ENCODE data around the gene LPAR1. TPM values are rescaled to one million over a fixed set of nuclear protein-coding genes. Genes with fewer than 3 reads are reported as not detected.

LPAR1 gene
- total and polyA plus RNA-seq, 10 of the 15 experiments (the other 5 are each of a cell fraction or from before 2014, with no cell fraction given), result 3.3 to 12.9 (median 8.4) TPM

DNA sequence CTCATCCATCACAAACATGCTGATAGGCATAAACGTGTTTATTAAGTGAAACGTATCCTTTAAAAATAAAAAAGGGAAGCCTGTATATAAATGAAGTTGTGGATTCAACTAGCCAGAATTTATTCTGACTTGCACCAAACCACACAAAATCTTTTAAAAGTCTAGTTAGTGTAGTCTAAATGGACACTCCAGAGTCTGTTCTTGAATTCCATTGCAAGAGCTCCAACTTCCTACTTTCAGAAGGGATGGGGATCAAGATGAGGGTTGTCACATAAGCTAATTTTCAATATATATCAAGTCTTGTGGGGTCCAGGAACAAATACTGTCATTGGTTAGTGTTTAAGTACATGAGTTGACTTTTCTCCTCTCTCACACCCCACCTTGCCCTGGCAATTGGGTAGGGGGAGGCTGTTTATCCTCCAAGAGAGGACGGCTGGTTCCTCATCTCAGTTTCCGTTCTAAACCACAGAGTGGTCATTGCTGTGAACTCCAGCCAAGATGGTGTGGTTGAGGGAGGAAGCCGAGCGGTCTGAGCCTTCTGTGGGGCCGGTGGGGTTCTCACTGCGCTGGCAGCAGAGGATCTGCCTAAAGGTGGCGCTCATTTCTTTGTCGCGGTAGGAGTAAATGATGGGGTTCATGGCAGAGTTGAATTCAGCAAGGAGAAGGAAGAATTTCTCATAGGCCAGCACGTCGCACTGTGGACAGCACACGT is 163.2 kb downstream of the LPAR1 start (continued):
- TF ChIP-seq, protein P1, sequence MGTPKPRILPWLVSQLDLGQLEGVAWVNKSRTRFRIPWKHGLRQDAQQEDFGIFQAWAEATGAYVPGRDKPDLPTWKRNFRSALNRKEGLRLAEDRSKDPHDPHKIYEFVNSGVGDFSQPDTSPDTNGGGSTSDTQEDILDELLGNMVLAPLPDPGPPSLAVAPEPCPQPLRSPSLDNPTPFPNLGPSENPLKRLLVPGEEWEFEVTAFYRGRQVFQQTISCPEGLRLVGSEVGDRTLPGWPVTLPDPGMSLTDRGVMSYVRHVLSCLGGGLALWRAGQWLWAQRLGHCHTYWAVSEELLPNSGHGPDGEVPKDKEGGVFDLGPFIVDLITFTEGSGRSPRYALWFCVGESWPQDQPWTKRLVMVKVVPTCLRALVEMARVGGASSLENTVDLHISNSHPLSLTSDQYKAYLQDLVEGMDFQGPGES (IDR thresholded peaks at IDR 0.05), result no peak
- TF ChIP-seq, protein P2, sequence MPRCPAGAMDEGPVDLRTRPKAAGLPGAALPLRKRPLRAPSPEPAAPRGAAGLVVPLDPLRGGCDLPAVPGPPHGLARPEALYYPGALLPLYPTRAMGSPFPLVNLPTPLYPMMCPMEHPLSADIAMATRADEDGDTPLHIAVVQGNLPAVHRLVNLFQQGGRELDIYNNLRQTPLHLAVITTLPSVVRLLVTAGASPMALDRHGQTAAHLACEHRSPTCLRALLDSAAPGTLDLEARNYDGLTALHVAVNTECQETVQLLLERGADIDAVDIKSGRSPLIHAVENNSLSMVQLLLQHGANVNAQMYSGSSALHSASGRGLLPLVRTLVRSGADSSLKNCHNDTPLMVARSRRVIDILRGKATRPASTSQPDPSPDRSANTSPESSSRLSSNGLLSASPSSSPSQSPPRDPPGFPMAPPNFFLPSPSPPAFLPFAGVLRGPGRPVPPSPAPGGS (IDR thresholded peaks at IDR 0.05; ENCODE audit: borderline replicate concordance, insufficient read depth, low read depth, low read length, poor library complexity, severe bottlenecking), result peak; percentile 9
- TF ChIP-seq YBX1 (IDR thresholded peaks at IDR 0.05) (no peak), NFIC (IDR thresholded peaks at IDR 0.05; ENCODE audit: low read depth, low read length) (peak; percentile 76; the same call in 1 of the 2 replicates), WRNIP1 (IDR thresholded peaks at IDR 0.05; ENCODE audit: borderline replicate concordance, low read depth, low read length) (0 out of 2 replicates have a peak, but pooled peaks have one; percentile 28), FOS (IDR thresholded peaks at IDR 0.05; ENCODE audit: borderline replicate concordance, extremely low read depth, insufficient read length) (no peak), TAF1 (IDR thresholded peaks at IDR 0.05; ENCODE audit: borderline replicate concordance, low read depth, low read length) (no peak), EP300 (IDR thresholded peaks at IDR 0.05; ENCODE audit: borderline replicate concordance in 1 of 2, control insufficient read depth in 1 of 2, low read depth in 2 of 2, low read length in 2 of 2) (0 out of 4 replicates have a peak, but pooled peaks of 1 of the 2 experiments have one; percentile 48), BACH1 (IDR thresholded peaks at IDR 0.05; ENCODE audit: borderline replicate concordance) (no peak), NFXL1 (IDR thresholded peaks at IDR 0.05; ENCODE audit: borderline replicate concordance) (no peak), ZNF274 (IDR thresholded peaks at IDR 0.05; ENCODE audit: insufficient read depth, insufficient read length) (no peak), PAX5 (IDR thresholded peaks at IDR 0.05; ENCODE audit: borderline replicate concordance, low read depth, low read length) (no peak), BHLHE40 (IDR thresholded peaks at IDR 0.05; ENCODE audit: borderline replicate concordance in 1 of 2, low read depth in 2 of 2, low read length in 1 of 2) (peak in 1 of 2 experiments; percentile 10; a peak in 1 of 4 replicates), BCL11A (IDR thresholded peaks at IDR 0.05; ENCODE audit: low read depth, low read length) (peak; percentile 42; the same call in 1 of the 2 replicates), MTA3 (IDR thresholded peaks at IDR 0.05; ENCODE audit: borderline replicate concordance, low read length) (0 out of 2 replicates have a peak, but pooled peaks have one; percentile 21), RUNX3 (IDR thresholded peaks at IDR 0.05; ENCODE audit: low read length) (peak; percentile 98), CBX5 (IDR thresholded peaks at IDR 0.05; ENCODE audit: low read depth) (no peak), TBL1XR1 (IDR thresholded peaks at IDR 0.05; ENCODE audit: low read depth, low read length) (peak; percentile 38; the same call in 1 of the 2 replicates), EED (IDR thresholded peaks at IDR 0.05; ENCODE audit: low read depth) (peak; percentile 89), TCF12 (IDR thresholded peaks at IDR 0.05; ENCODE audit: low read depth, low read length) (no peak), ZNF384 (IDR thresholded peaks at IDR 0.05; ENCODE audit: borderline replicate concordance, low read depth, low read length) (no peak), TCF7 (IDR thresholded peaks at IDR 0.05; ENCODE audit: borderline replicate concordance) (no peak), POLR2A (IDR thresholded peaks at IDR 0.05; ENCODE audit: low read depth, low read length) (no peak)
- TF ChIP-seq, protein P3, sequence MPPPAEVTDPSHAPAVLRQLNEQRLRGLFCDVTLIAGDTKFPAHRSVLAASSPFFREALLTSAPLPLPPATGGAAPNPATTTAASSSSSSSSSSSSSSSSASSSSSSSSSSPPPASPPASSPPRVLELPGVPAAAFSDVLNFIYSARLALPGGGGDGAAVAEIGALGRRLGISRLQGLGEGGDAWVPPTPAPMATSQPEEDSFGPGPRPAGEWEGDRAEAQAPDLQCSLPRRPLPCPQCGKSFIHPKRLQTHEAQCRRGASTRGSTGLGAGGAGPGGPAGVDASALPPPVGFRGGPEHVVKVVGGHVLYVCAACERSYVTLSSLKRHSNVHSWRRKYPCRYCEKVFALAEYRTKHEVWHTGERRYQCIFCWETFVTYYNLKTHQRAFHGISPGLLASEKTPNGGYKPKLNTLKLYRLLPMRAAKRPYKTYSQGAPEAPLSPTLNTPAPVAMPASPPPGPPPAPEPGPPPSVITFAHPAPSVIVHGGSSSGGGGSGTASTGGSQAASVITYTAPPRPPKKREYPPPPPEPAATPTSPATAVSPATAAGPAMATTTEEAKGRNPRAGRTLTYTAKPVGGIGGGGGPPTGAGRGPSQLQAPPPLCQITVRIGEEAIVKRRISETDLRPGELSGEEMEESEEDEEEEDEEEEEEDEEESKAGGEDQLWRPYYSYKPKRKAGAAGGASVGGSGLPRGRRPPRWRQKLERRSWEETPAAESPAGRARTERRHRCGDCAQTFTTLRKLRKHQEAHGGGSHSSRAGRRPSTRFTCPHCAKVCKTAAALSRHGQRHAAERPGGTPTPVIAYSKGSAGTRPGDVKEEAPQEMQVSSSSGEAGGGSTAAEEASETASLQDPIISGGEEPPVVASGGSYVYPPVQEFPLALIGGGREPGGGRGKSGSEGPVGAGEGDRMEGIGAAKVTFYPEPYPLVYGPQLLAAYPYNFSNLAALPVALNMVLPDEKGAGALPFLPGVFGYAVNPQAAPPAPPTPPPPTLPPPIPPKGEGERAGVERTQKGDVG (CRISPR knock-in tag; IDR thresholded peaks at IDR 0.05), result no peak
- TF ChIP-seq, protein P4, sequence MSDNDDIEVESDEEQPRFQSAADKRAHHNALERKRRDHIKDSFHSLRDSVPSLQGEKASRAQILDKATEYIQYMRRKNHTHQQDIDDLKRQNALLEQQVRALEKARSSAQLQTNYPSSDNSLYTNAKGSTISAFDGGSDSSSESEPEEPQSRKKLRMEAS (IDR thresholded peaks at IDR 0.05; ENCODE audit: low read depth, low read length), result no peak

Data from GM12878 (cell line).